Gastroesophageal sphincter (tissue), 4 donors: ENCODE measurements around the gene NRBP1. TPM values are rescaled to one million over a fixed set of nuclear protein-coding genes. Genes with fewer than 3 reads are reported as not detected.

Source experiments
- ATAC-seq: fragments of 150-250 bp; one replicate; pipeline ENCODE4 v1.9.1; 2016; ENCODE audit warnings: mild to moderate bottlenecking, moderate library complexity
- H3K27ac ChIP-seq, 4 donors: fragments of 200-600 bp; sonication (generic) in 3 of 4; 1 replicate in 3 of 4; 2 replicates in 1 of 4; pipeline ENCODE4 v1.5.1; 2016 to 2019
- H3K27me3 ChIP-seq: fragments of 200-600 bp; sonication (generic); one replicate; pipeline ENCODE4 v1.5.1; 2019
- H3K36me3 ChIP-seq, 2 donors: fragments of 200-600 bp; sonication (generic); one replicate each; pipeline ENCODE4 v1.5.1; 2019; ENCODE audit warnings: control low read depth in 1 of 2
- H3K4me1 ChIP-seq, 3 donors: fragments of 200-600 bp; sonication (generic); 1 replicate in 2 of 3; 2 replicates in 1 of 3; pipeline ENCODE4 v1.5.1; 2016 to 2019; ENCODE audit warnings: control low read depth in 2 of 3
- H3K4me3 ChIP-seq, 2 donors: fragments of 200-600 bp; sonication (generic); one replicate each; pipeline ENCODE4 v1.5.1; 2019; ENCODE audit warnings: mild to moderate bottlenecking in 1 of 2, moderate library complexity in 1 of 2
- H3K9me3 ChIP-seq, 3 donors: fragments of 200-600 bp; sonication (generic); one replicate each; pipeline ENCODE4 v1.5.1; 2017 to 2019; ENCODE audit warnings: control low read depth in 2 of 3
- CTCF ChIP-seq, 4 experiments: fragments of 200-600 bp in 2 of 4; fragments of 450-650 bp in 2 of 4; sonication (generic) in 1 of 4; IDR thresholded peaks; one replicate each; pipeline ENCODE4 v1.5.1; 2017 to 2019; ENCODE audit warnings: antibody characterized with exemption in 4 of 4, mild to moderate bottlenecking in 2 of 4, moderate library complexity in 2 of 4
- EP300 ChIP-seq: sonication (generic); formaldehyde crosslinking; IDR thresholded peaks from one replicate; pipeline ENCODE4 v1.6.1; 2017; ENCODE audit warnings: antibody characterized with exemption, mild to moderate bottlenecking
- POLR2A ChIP-seq, 2 donors: fragments of 450-650 bp; IDR thresholded peaks; one replicate each; pipeline ENCODE4 v1.6.1; 2017; ENCODE audit warnings: antibody characterized with exemption in 2 of 2, mild to moderate bottlenecking in 2 of 2, moderate library complexity in 1 of 2
- POLR2AphosphoS5 ChIP-seq: sonication (generic); formaldehyde crosslinking; IDR thresholded peaks from one replicate; pipeline ENCODE4 v1.6.1; 2017; ENCODE audit warnings: antibody characterized with exemption
- WGBS, 2 donors: methylation state at CpG; one replicate each; pipeline ENCODE4 v1.1.5; 2018; ENCODE audit warnings: low coverage in 1 of 2; 5-methylcytosine and 5-hydroxymethylcytosine counted together
- total RNA-seq, 4 donors: library from RNA; depleted of rRNA; stranded (reverse); fragments of >200 nt; gene quantifications; one replicate each; pipeline ENCODE4 v1.1.0, GENCODE V29; 2016

The NRBP1 gene
- 10 to 100 TPM; 78.5 to 90.7 (median 89.1) TPM for total RNA-seq

- H3K27me3 ChIP-seq = no peaks in the 10 kb centered on the region
- TF ChIP-seq POLR2A (IDR thresholded peaks at IDR 0.05) (peak; percentile 91 to 95), POLR2AphosphoS5 (peak; percentile 94), EP300 (no peak), CTCF (IDR thresholded peaks at IDR 0.05) (peak in 1 of 4 experiments; percentile 4)
- WGBS, 2 donors = 0% methylated on average over 6 of the region's 75 CpGs
- H3K4me3 ChIP-seq = peak within 1 kb of the TSS; percentile 91 to 100
- peaks cover 6 to 49% (median 19%) of the 10 kb centered on the region in 3 donors for H3K4me1 ChIP-seq
- peaks cover 0 to 5% of the 10 kb centered on the region in 2 donors for H3K36me3 ChIP-seq
- H3K27ac ChIP-seq = peak within 1 kb of the TSS; percentile 96 to 99 (median 98)
- H3K9me3 ChIP-seq = no peaks in the 10 kb centered on the region
- peak; percentile 95 for ATAC-seq
These were observed at the start of gene NRBP1 for GRCh38 chr2:27428213-27428977. Gene NRBP1, plus strand, starts transcription at chr2:27428631. Its CDS starts 4,643 bp downstream, at chr2:27433274.

GRCh38 chr2:27378809-27379290, 49.6 kb upstream of the NRBP1 start:
- Histone ChIP-seq H3K27me3 (no peaks in the 10 kb centered on the region), H3K36me3 (peaks cover 0 to 71% of the 10 kb centered on the region in 2 donors), H3K9me3 (no peaks in the 10 kb centered on the region), H3K27ac (peak overlapping the region in 2 of 4 donors; percentile 31 to 90), H3K4me1 (peaks cover 0 to 34% (median 14%) of the 10 kb centered on the region in 3 donors), H3K4me3 (no peak overlapping the region)
- TF ChIP-seq EP300 = no peak
- TF ChIP-seq CTCF (IDR thresholded peaks at IDR 0.05) = no peak
- TF ChIP-seq POLR2A (IDR thresholded peaks at IDR 0.05) = no peak
- 83% methylated on average over 2 of the region's 9 CpGs; no CpG with 5 or more reads in 1 of the 2 donors for WGBS, 2 donors
- ATAC-seq = no peak

GRCh38 chr2:27379383-27379835, 49.0 kb upstream of the NRBP1 start:
- WGBS, 2 donors = 54 to 67% methylated on average over 2 of the region's 2 CpGs
- Histone ChIP-seq H3K36me3 (peaks cover 0 to 71% of the 10 kb centered on the region in 2 donors), H3K4me1 (peaks cover 0 to 34% (median 14%) of the 10 kb centered on the region in 3 donors), H3K27me3 (no peaks in the 10 kb centered on the region), H3K9me3 (no peaks in the 10 kb centered on the region), H3K27ac (peak overlapping the region in 3 of 4 donors; percentile 90 to 95 (median 90)), H3K4me3 (peak overlapping the region in 1 of 2 donors; percentile 79)
- no peak for ATAC-seq
- TF ChIP-seq EP300 = no peak
- no peak for TF ChIP-seq POLR2AphosphoS5
- TF ChIP-seq CTCF (IDR thresholded peaks at IDR 0.05) = no peak
- no peak for TF ChIP-seq POLR2A (IDR thresholded peaks at IDR 0.05)

- Histone ChIP-seq H3K36me3 (peaks cover 0 to 71% of the 10 kb centered on the region in 2 donors), H3K27ac (peak overlapping the region; percentile 43 to 95 (median 90)), H3K9me3 (no peaks in the 10 kb centered on the region), H3K27me3 (no peaks in the 10 kb centered on the region), H3K4me3 (peak overlapping the region; percentile 53 to 79), H3K4me1 (peaks cover 0 to 34% (median 14%) of the 10 kb centered on the region in 3 donors)
- 0 to 4% methylated on average over 5 to 12 of the region's 35 CpGs for WGBS, 2 donors
- ATAC-seq = peak; percentile 65
- TF ChIP-seq POLR2AphosphoS5 (peak; percentile 11), EP300 (no peak), CTCF (IDR thresholded peaks at IDR 0.05) (no peak), POLR2A (IDR thresholded peaks at IDR 0.05) (no peak)
These were observed 48.4 kb upstream of the NRBP1 start for GRCh38 chr2:27379836-27380625.
